GM08714 (cell line): ENCODE results near the gene SPON2.

Source experiments
- H3K4me3 ChIP-seq: fragments of 200-500 bp; sonication (Bioruptor generic); 2 replicates; pipeline ENCODE4 v1.5.1; 2014; ENCODE audit warnings: mild to moderate bottlenecking, low read length, inconsistent platforms
- ZNF274 ChIP-seq: IDR thresholded peaks from 2 replicates; pipeline ENCODE4 v1.6.1; 2012; ENCODE audit warnings: mild to moderate bottlenecking, low read depth, low read length

The SPON2 gene

DNA sequence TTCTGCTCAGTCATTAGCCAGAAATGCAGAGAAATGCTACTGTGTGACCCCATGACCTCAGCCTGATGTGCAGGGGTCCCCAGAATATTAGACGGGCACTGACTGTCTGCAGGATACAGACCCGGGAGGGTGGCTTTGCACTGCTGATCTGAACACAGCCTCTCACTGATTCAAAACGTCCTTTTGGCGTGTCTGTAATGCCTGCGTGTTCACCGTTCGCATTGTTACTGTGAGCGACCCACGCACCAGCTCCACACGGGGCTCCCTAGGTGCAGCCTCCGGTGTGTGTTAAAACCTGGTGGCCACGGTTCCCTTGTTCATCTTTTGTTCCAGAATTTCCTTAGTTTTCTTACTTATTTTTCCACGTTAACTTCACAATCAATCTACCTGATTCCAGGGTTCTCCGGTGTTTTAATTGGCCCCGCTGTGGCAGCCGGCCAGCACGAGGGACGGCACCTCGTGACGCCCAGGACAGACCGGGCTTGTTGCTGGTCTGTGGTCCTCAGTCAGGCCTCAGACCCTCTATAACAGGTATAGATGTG lies 32.0 kb upstream of the SPON2 start:
- TF ChIP-seq ZNF274 = no peak

GRCh38 chr4:1203026-1203616 lies 30.7 kb upstream of the SPON2 start:
- no peak for TF ChIP-seq ZNF274

More for the DNA sequence above, 32.0 kb upstream of the SPON2 start:
- no peak overlapping the region for H3K4me3 ChIP-seq

DNA sequence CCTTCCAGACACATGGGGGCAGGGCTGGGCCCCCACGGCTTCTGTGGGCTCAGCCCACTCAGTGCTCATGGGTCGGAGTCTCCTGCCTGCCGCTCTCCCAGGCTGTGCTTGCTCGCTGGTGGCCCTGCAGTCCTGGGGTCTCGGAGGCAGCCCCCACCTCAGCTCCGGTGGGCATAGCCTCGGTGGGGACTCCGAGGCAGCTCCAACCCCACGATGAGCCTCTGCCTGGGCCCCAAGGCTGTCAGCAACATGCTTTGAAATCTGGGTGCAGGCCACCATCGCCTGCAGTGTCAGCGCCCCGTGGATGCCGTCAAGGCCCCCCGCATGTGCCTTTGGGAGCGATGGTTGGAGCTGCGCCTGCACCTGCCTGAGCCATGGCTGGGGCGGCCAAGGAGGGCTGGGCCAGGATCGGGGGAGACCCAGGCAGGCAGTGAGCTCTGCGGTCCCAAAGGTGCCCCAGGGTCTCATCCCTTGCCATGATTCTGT lies 30.2 kb upstream of the SPON2 start:
- no peak overlapping the region for H3K4me3 ChIP-seq
- no peak for TF ChIP-seq ZNF274

More at GRCh38 chr4:1203026-1203616, 30.7 kb upstream of the SPON2 start:
- no peak overlapping the region for H3K4me3 ChIP-seq

GRCh38 chr4:1201851-1202525 lies 29.6 kb upstream of the SPON2 start:
- TF ChIP-seq ZNF274 = no peak
- H3K4me3 ChIP-seq = no peak overlapping the region

DNA sequence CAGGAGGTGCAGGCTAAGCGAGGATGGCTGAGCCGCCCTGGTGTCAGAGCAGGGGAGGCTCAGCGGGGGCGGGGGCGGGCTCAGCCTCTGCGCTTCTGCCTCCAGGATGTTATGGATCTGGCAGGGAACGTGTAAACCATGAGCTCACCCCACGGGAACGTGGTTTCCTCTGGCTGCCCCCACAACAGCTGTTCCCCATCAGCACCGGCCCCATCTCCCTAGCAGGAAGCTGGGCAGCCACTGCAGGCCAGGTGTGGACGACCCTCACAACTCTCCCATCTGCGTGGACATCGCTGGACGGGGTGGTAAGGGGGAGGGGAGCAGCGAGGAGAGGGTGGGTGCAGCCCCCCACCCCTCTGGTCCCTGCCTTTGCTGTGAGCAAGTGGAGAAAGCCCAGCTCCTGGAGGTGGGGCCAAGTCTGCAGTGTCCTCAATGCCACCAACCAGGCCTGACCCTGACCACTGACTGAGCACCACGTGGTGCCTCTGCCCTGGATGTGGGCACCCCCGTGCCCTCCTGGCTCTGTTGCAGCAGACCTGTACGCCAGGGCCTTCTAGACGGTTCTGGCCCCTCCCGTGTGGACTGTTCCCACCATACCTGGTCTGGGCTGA lies 28.1 kb upstream of the SPON2 start:
- TF ChIP-seq ZNF274 = no peak
- peak overlapping the region; percentile 24; the same call in 1 of the 2 replicates for H3K4me3 ChIP-seq

- TF ChIP-seq ZNF274 = no peak
- H3K4me3 ChIP-seq = no peak overlapping the region
Observed at GRCh38 chr4:1199556-1200331, 27.4 kb upstream of the SPON2 start.

GRCh38 chr4:1198098-1198844 lies 25.9 kb upstream of the SPON2 start:
- no peak overlapping the region for H3K4me3 ChIP-seq
- TF ChIP-seq ZNF274 = no peak

GRCh38 chr4:1196421-1197183 lies 24.2 kb upstream of the SPON2 start:
- H3K4me3 ChIP-seq = no peak overlapping the region
- no peak for TF ChIP-seq ZNF274

DNA sequence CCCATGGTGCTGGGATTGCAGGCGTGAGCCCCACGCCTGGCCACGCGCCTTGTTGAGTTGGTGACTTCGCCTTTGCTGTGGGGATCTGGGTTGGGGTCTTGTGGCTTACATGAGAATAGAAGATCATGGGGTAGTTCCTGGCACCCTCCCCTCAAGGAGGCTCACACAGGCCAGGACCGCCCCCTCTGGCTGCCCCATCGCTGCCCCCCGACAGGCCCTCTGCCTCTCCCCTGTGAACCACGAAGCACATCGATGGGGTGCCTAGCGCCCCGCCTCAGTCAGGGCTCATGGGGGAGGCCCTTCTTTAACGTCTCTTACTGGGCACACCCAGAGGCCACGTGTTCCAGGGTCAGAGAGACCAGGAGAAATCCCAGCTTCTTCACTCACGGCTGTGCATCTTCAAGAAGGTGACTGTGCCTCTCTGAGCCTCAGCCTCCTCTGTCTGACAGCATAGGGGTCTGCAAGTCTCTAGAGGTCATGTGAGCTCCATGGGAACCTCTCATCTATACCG lies 23.6 kb upstream of the SPON2 start:
- TF ChIP-seq ZNF274 = no peak
- H3K4me3 ChIP-seq = no peak overlapping the region

- no peak for TF ChIP-seq ZNF274
- no peak overlapping the region for H3K4me3 ChIP-seq
Observed at GRCh38 chr4:1195109-1195671, 22.8 kb upstream of the SPON2 start.

- no peak overlapping the region for H3K4me3 ChIP-seq
- TF ChIP-seq ZNF274 = no peak
Observed at GRCh38 chr4:1194010-1194900, 21.9 kb upstream of the SPON2 start.
